Tibial artery (tissue), 4 donors: ENCODE results near the gene FRMD4A.

Source experiments
- DNase-seq, 2 donors: peaks; one replicate each; pipeline ENCODE4 v3.0.0-alpha.2; 2019
- H3K27ac ChIP-seq, 2 donors: fragments of 200-600 bp; sonication (generic) in 1 of 2; 1 replicate in 1 of 2; 2 replicates in 1 of 2; pipeline ENCODE4 v1.5.1; 2018 to 2019; ENCODE audit warnings: mild to moderate bottlenecking in 1 of 2
- H3K27me3 ChIP-seq, 2 donors: fragments of 200-600 bp; sonication (generic) in 1 of 2; one replicate each; pipeline versions ENCODE4 v1.5.1 to v1.6.0; 2016 to 2019
- H3K36me3 ChIP-seq, 3 donors: fragments of 200-600 bp; sonication (generic) in 2 of 3; one replicate each; pipeline ENCODE4 v1.5.1; 2016 to 2019; ENCODE audit warnings: mild to moderate bottlenecking in 2 of 3
- H3K4me1 ChIP-seq, 4 donors: fragments of 200-600 bp; sonication (generic) in 2 of 4; 1 replicate in 3 of 4; 2 replicates in 1 of 4; pipeline ENCODE4 v1.5.1; 2016 to 2019
- H3K4me3 ChIP-seq, 2 donors: fragments of 200-600 bp; sonication (generic) in 1 of 2; 1 replicate in 1 of 2; 2 replicates in 1 of 2; pipeline ENCODE4 v1.5.1; 2018 to 2019; ENCODE audit warnings: mild to moderate bottlenecking in 2 of 2
- H3K9me3 ChIP-seq, 3 donors: fragments of 200-600 bp; sonication (generic) in 1 of 3; one replicate each; pipeline ENCODE4 v1.5.1; 2016 to 2019
- intact Hi-C: fragments of 100-400 bp; cut with DNase I; formaldehyde crosslinking; loops from one replicate; pipeline ENCODE4 v1.15.0; 2023; ENCODE audit warnings: low total_unique reads
- TF ChIP-seq, protein P1 (sequence below), 2 experiments: fragments of 200-600 bp in 1 of 2; fragments of 450-650 bp in 1 of 2; IDR thresholded peaks; one replicate each; pipeline ENCODE4 v1.5.1; 2017 to 2019; ENCODE audit warnings: antibody characterized with exemption in 2 of 2, mild to moderate bottlenecking in 1 of 2, moderate library complexity in 1 of 2

FRMD4A gene

DNA sequence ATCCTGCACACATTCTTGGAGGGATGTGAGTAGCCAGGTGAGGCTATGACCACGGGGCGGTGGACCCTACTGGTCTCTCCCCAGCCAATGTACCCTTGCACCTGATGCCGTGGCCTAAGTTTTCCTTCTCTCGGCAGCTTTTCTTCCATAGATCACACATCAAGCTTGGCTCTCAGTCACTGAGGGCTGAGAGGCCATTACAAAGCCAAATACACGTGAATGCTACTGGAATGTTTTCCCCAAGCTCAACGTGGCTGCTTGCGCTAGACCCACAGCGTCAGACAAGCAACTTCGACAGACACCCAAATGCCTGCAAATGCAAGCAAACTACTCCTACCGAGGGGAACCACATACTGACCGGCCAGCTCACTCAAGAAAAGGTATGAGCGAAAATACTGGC, 660.8 kb downstream of the FRMD4A start:
- H3K4me3 ChIP-seq, result no peak overlapping the region
- H3K9me3 ChIP-seq, result no peaks in the 10 kb centered on the region
- TF ChIP-seq, protein P1, sequence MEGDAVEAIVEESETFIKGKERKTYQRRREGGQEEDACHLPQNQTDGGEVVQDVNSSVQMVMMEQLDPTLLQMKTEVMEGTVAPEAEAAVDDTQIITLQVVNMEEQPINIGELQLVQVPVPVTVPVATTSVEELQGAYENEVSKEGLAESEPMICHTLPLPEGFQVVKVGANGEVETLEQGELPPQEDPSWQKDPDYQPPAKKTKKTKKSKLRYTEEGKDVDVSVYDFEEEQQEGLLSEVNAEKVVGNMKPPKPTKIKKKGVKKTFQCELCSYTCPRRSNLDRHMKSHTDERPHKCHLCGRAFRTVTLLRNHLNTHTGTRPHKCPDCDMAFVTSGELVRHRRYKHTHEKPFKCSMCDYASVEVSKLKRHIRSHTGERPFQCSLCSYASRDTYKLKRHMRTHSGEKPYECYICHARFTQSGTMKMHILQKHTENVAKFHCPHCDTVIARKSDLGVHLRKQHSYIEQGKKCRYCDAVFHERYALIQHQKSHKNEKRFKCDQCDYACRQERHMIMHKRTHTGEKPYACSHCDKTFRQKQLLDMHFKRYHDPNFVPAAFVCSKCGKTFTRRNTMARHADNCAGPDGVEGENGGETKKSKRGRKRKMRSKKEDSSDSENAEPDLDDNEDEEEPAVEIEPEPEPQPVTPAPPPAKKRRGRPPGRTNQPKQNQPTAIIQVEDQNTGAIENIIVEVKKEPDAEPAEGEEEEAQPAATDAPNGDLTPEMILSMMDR (IDR thresholded peaks at IDR 0.05), result no peak
- peaks cover 39 to 64% (median 47%) of the 10 kb centered on the region in 3 donors for H3K36me3 ChIP-seq
- DNase-seq, result no peak
- H3K27ac ChIP-seq, result no peak overlapping the region
- intact Hi-C loops, result loop anchor here (10.0 kb wide), 1 partner anchor 425 kb away; no protein-coding TSS in a partner anchor
- H3K27me3 ChIP-seq, result no peaks in the 10 kb centered on the region
- H3K4me1 ChIP-seq, result no peaks in the 10 kb centered on the region

DNA sequence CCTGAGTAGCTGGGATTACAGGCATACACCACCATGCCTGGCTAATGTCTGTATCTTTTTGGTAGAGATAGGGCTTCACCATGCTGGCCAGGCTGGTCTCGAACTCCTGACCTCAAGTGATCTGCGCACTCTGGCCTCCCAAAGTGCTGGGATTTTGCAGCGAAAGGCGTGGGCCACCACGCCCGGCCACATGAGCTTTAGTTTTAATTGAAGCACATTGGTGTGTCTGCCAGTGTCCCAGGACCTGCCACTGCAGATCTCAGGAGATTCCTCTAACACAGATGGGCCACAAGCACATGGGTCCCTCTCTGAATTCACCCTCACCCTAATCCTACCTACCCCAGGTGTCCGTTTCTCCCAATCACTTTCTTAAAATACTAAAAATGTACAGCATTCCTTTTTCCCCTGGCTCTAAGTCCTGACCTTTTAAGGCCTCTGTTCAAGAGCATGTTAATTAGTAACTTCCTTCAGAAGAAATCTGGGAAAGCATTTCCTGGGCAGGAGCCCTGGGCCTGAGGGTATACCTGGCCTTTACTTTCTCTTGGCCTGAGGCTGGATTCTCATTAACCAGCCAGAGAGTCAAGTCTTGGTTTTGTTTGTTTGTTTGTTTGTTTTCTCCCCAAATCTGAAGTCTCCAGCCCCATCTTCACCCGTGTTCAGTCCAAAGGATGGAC, 661.4 kb downstream of the FRMD4A start:
- Histone ChIP-seq H3K9me3 (no peaks in the 10 kb centered on the region), H3K4me1 (no peaks in the 10 kb centered on the region), H3K27ac (no peak overlapping the region), H3K36me3 (peaks cover 39 to 68% (median 41%) of the 10 kb centered on the region in 3 donors), H3K4me3 (no peak overlapping the region), H3K27me3 (no peaks in the 10 kb centered on the region)
- TF ChIP-seq, protein P1 (IDR thresholded peaks at IDR 0.05), result no peak
- no peak for DNase-seq
- intact Hi-C loops, result loop anchor here (10.0 kb wide), 1 partner anchor 425 kb away; no protein-coding TSS in a partner anchor

DNA sequence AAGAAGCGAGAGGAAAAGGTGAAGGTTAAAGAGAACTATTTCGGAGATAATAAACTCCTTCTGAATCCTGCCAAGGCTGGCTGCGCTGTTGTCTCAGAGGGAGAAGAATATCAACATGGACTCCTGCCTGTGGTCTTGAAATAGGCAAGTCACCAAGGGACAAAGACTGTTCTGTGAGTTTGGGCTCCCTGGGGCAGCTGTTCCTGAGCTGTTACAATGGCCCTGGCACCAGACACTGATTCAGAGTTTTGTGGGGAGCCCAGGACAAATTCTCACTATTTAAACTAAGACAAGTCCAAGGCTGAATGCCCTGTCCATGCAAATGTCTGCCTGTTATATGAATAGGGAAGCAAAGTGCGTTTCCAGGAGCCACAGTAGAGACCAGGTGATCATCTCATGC, 662.6 kb downstream of the FRMD4A start:
- intact Hi-C loops, result loop anchor here (10.0 kb wide), 1 partner anchor 427 kb away; no protein-coding TSS in a partner anchor
- H3K27ac ChIP-seq, result no peak overlapping the region
- DNase-seq, result no peak
- TF ChIP-seq, protein P1 (IDR thresholded peaks at IDR 0.05), result no peak
- no peaks in the 10 kb centered on the region for H3K9me3 ChIP-seq
- H3K36me3 ChIP-seq, result peaks cover 44 to 79% (median 46%) of the 10 kb centered on the region in 3 donors
- H3K27me3 ChIP-seq, result no peaks in the 10 kb centered on the region
- no peak overlapping the region for H3K4me3 ChIP-seq
- no peaks in the 10 kb centered on the region for H3K4me1 ChIP-seq

DNA sequence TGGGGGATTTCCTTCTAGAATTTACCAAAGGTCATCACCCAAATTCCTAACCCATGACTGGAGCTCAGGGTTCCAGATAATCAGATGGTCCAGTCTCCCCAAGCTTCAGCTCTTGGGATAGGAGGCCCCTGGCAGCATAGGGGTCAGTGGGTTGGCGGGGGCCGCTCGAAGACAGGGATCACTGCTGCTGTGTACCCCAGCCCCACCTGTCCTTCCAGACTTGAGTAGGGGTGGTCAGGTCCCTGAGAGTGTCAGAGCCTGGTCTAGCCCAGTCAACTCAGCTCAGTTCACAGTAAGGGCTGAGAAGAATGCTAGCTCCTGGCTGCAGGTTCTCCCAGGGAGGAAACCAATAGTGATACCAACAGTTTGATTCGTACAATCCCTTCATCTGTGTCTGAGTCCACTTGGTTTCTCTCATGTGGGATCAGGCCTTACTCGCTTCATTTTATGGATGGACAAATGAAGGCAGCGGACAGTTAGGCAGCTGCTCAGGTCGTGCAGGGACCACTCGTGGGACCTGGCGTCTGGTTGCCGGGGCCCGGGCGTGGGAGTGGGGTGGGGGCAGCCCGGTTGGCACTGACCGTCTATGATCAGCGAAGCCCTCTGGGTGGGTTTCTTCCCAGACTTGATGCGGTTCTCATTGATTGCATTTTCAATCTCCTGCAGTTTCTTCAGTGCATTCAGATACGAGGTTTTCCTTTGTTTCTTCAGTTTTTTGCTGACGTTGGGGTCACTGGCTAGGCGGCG, 665.0 kb downstream of the FRMD4A start:
- peaks cover 42 to 85% (median 46%) of the 10 kb centered on the region in 3 donors for H3K36me3 ChIP-seq
- H3K27ac ChIP-seq, result no peak overlapping the region
- H3K9me3 ChIP-seq, result no peaks in the 10 kb centered on the region
- no peak overlapping the region for H3K4me3 ChIP-seq
- no peaks in the 10 kb centered on the region for H3K27me3 ChIP-seq
- intact Hi-C loops, result loop anchor here (10.0 kb wide), 1 partner anchor 429 kb away; no protein-coding TSS in a partner anchor
- no peak for DNase-seq
- TF ChIP-seq, protein P1 (IDR thresholded peaks at IDR 0.05), result no peak
- no peaks in the 10 kb centered on the region for H3K4me1 ChIP-seq

DNA sequence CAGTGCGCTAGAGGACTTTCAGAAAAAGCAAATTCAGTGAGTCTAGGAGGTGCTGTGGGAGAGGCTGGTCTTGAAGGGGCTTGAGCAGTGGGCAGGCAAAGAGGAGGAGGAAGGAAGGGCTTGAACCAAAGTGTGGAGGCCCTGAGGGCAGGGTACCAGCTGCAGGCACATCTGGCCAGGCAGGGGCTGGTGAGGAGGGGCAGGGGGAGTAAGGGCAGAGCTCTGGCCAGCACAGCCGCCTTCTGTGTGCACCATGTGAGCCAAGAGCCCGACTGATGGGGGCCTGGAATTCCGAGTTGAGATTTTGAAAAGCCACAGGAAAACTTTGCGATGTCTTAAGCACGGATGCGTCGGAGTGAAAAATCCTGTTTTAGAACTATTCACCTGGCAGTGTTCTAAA, 669.5 kb downstream of the FRMD4A start:
- no peak overlapping the region for H3K27ac ChIP-seq

More for the DNA sequence above, 669.5 kb downstream of the FRMD4A start:
- peaks cover 0 to 12% (median 0%) of the 10 kb centered on the region in 4 donors for H3K4me1 ChIP-seq
- intact Hi-C loops, result loop anchor here (2.0 to 10.0 kb wide), 2 partner anchors 118 to 434 kb away; no protein-coding TSS in a partner anchor
- peaks cover 26 to 75% (median 40%) of the 10 kb centered on the region in 3 donors for H3K36me3 ChIP-seq
- no peaks in the 10 kb centered on the region for H3K9me3 ChIP-seq
- H3K27me3 ChIP-seq, result no peaks in the 10 kb centered on the region
- TF ChIP-seq, protein P1 (IDR thresholded peaks at IDR 0.05), result no peak
- DNase-seq, result no peak
- H3K4me3 ChIP-seq, result no peak overlapping the region
